HG03045 (cell line): Measurements from ENCODE around the gene CNTN4.
"Not testable (repeated sequence)": the region's sequence is repeated elsewhere in the genome, so short reads cannot be mapped to it uniquely, and the experiment has no call there.

Source experiments
- ATAC-seq: cut with Tn5 transposase; IDR thresholded peaks from one replicate; pipeline ENCODE4 v1.9.1; 2021; ENCODE audit warnings: mild to moderate bottlenecking, moderate library complexity; ENCODE audit not compliant: unreplicated experiment

CNTN4 gene

GRCh38 chr3:2940062-2940461 is 841.4 kb downstream of the CNTN4 start:
- ATAC-seq, result peak; percentile 40

- ATAC-seq, result peak; percentile 90
These were observed 846.0 kb downstream of the CNTN4 start for GRCh38 chr3:2944628-2945027.

GRCh38 chr3:2945121-2945520 is 846.5 kb downstream of the CNTN4 start:
- no peak for ATAC-seq

- no peak for ATAC-seq
These were observed 848.9 kb downstream of the CNTN4 start for GRCh38 chr3:2947536-2947935.

- no peak for ATAC-seq
These were observed 850.2 kb downstream of the CNTN4 start for GRCh38 chr3:2948882-2949281.

- no peak for ATAC-seq
These were observed 851.5 kb downstream of the CNTN4 start for GRCh38 chr3:2950159-2950558.

GRCh38 chr3:2957115-2957514 is 858.4 kb downstream of the CNTN4 start:
- ATAC-seq, result no peak

GRCh38 chr3:2958551-2958950 is 859.9 kb downstream of the CNTN4 start:
- ATAC-seq, result no peak

GRCh38 chr3:2961576-2961975 is 862.9 kb downstream of the CNTN4 start:
- ATAC-seq, result no peak

- ATAC-seq, result no peak
These were observed 869.2 kb downstream of the CNTN4 start for GRCh38 chr3:2967871-2968270.

- ATAC-seq, result no peak
These were observed 869.8 kb downstream of the CNTN4 start for GRCh38 chr3:2968475-2968874.

GRCh38 chr3:2976212-2976611 is 877.5 kb downstream of the CNTN4 start:
- ATAC-seq, result no peak

- no peak for ATAC-seq
These were observed 878.1 kb downstream of the CNTN4 start for GRCh38 chr3:2976796-2977195.

- ATAC-seq, result no peak
These were observed 880.5 kb downstream of the CNTN4 start for GRCh38 chr3:2978977-2979732.

- no peak for ATAC-seq
These were observed 885.6 kb downstream of the CNTN4 start for GRCh38 chr3:2984005-2984830.

- no peak for ATAC-seq
These were observed 886.2 kb downstream of the CNTN4 start for GRCh38 chr3:2984831-2985220.

- no peak for ATAC-seq
These were observed 886.8 kb downstream of the CNTN4 start for GRCh38 chr3:2985479-2985878.

- no peak for ATAC-seq
These were observed 893.9 kb downstream of the CNTN4 start for GRCh38 chr3:2992534-2992933.

- not testable (repeated sequence) for ATAC-seq
These were observed 894.5 kb downstream of the CNTN4 start for GRCh38 chr3:2993130-2993529.

GRCh38 chr3:2993736-2994135 is 895.1 kb downstream of the CNTN4 start:
- no peak for ATAC-seq

- no peak for ATAC-seq
These were observed 896.5 kb downstream of the CNTN4 start for GRCh38 chr3:2995195-2995594.

GRCh38 chr3:3005146-3005744 is 906.6 kb downstream of the CNTN4 start:
- no peak for ATAC-seq
